H1 (cell line): ENCODE results near the gene STK39. TPM values are rescaled to one million over a fixed set of nuclear protein-coding genes. Genes with fewer than 3 reads are reported as not detected.

ENCODE experiments used
- polyA plus RNA-seq, 7 experiments: library from polyadenylated mRNA; depleted of rRNA in 3 of 7; stranded (reverse) in 5 of 7; unstranded in 2 of 7; fragments of >200 nt in 5 of 7; fragments of 200-250 nt in 2 of 7; gene quantifications; 1 replicate in 5 of 7; 2 replicates in 1 of 7; 4 replicates in 1 of 7; pipeline versions ENCODE4 v1.2.1 to v1.2.3, GENCODE V29; 2011 to 2013; ENCODE audit warnings: missing spikeins in 2 of 7, mixed read lengths in 2 of 7
- total RNA-seq: library from RNA; stranded (reverse); fragmentation: NEBNext Ultra II Directional; extraction: Animal tissue kit (Norgen Biotek cat#: 25700); gene quantifications from 2 replicates; pipeline ENCODE4 v1.2.1, GENCODE V29; 2021
- TF ChIP-seq, protein P1 (sequence below): IDR thresholded peaks from 2 replicates; pipeline ENCODE4 v1.6.1; 2012; ENCODE audit warnings: inconsistent platforms

The STK39 gene
- total and polyA plus RNA-seq, 2 of the 8 experiments (the other 6 are each of a cell fraction or from before 2014, with no cell fraction given): 13.7 to 23.8 TPM

DNA sequence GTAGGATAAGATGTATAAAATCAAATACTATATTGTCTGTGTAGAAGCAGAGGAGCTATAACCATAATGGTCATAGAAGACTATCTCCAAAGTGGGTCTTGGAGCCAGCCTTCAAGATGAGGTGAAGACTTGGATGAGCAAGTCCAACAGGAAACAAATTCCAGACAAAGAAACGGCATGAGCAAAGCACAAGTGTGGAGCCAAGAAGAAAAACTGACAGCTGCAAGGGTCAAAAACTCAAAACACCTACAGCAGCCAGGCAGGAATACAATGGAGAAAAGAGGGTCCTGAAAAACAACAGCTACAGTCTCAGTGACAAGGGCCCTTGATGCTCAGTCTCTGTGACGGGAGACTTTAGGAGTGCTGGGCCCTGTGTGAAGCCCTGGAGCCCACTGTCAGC, 102.4 kb downstream of the STK39 start (continued):
- TF ChIP-seq, protein P1, sequence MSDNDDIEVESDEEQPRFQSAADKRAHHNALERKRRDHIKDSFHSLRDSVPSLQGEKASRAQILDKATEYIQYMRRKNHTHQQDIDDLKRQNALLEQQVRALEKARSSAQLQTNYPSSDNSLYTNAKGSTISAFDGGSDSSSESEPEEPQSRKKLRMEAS: no peak
- TF ChIP-seq, all 59 proteins: peak for 0
